IMR-90 (cell line): ENCODE data around the gene ZEB2. TPM values are rescaled to one million over a fixed set of nuclear protein-coding genes. Genes with fewer than 3 reads are reported as not detected.

Experiments
- ATAC-seq: fragments of 200-7000 bp; cut with Tn5 transposase; 2 replicates; pipeline ENCODE4 v1.9.1; 2020; ENCODE audit warnings: low read depth, mild to moderate bottlenecking, moderate library complexity
- BruUV-seq: library from RNA; stranded (reverse); fragments of 400-500 nt; replicated peaks from 2 replicates; lab custom pipeline; 2021; lab: Mats Ljungman, UMichigan
- CTCF ChIA-PET: fragments of 300-600 bp; formaldehyde crosslinking; extraction: SDS; loops from one replicate; lab custom pipeline; 2021; ENCODE audit warnings: antibody characterized with exemption; lab: Yijun Ruan, JAX
- POLR2A ChIA-PET: fragments of 300-600 bp; sonication (Branson Sonifier 250); formaldehyde crosslinking; loops from one replicate; lab custom pipeline; 2022; ENCODE audit warnings: antibody characterized with exemption; ENCODE audit not compliant: unreplicated experiment; lab: Charles Lee
- DNase-seq: peaks from one replicate; pipeline ENCODE4 v3.0.0; 2013
- H2AFZ ChIP-seq: replicated peaks from 2 replicates; pipeline ENCODE3; 2013; ENCODE audit warnings: low read length, mild to moderate bottlenecking; ENCODE audit not compliant: poor library complexity
- H2AK5ac ChIP-seq: 2 replicates; pipeline ENCODE4 v1.6.1; 2013; ENCODE audit warnings: low read depth, low read length, inconsistent platforms
- H2AK9ac ChIP-seq: replicated peaks from 2 replicates; pipeline ENCODE3; 2013; ENCODE audit warnings: mild to moderate bottlenecking, low read depth, low read length, moderate library complexity; ENCODE audit not compliant: poor library complexity
- H2BK120ac ChIP-seq: 2 replicates; pipeline ENCODE4 v1.6.1; 2013; ENCODE audit warnings: low read depth, low read length, inconsistent platforms
- H2BK15ac ChIP-seq: 3 replicates; pipeline ENCODE4 v1.6.1; 2013; ENCODE audit warnings: low read depth, low read length, inconsistent platforms
- H2BK20ac ChIP-seq: 2 replicates; pipeline ENCODE4 v1.6.1; 2013; ENCODE audit warnings: low read depth, mild to moderate bottlenecking, inconsistent platforms, low read length, moderate library complexity
- H2BK5ac ChIP-seq: 2 replicates; pipeline ENCODE4 v1.6.1; 2013; ENCODE audit warnings: mild to moderate bottlenecking, low read depth, low read length, inconsistent platforms; ENCODE audit not compliant: poor library complexity, severe bottlenecking
- H3K14ac ChIP-seq: replicated peaks from 2 replicates; pipeline ENCODE4 v1.6.1; 2013; ENCODE audit warnings: low read depth, low read length, inconsistent platforms
- H3K18ac ChIP-seq: 2 replicates; pipeline ENCODE4 v1.6.1; 2013; ENCODE audit warnings: low read depth, low read length, control low read depth
- H3K23ac ChIP-seq: 2 replicates; pipeline ENCODE4 v1.6.1; 2013; ENCODE audit warnings: low read depth, low read length, inconsistent platforms
- H3K27ac ChIP-seq: 2 replicates; pipeline ENCODE4 v1.5.1; 2013; ENCODE audit warnings: mild to moderate bottlenecking, control low read depth, low read length; ENCODE audit not compliant: insufficient read depth
- H3K27me3 ChIP-seq: 2 replicates; pipeline ENCODE4 v1.6.1; 2013; ENCODE audit warnings: low read length; ENCODE audit not compliant: control insufficient read depth, insufficient read depth
- H3K36me3 ChIP-seq: 2 replicates; pipeline ENCODE4 v1.6.1; 2013; ENCODE audit warnings: low read length, mixed read lengths; ENCODE audit not compliant: control insufficient read depth, insufficient read depth
- H3K4ac ChIP-seq: 2 replicates; pipeline ENCODE4 v1.6.1; 2013; ENCODE audit warnings: low read depth, low read length, inconsistent platforms
- H3K4me1 ChIP-seq: 2 replicates; pipeline ENCODE4 v1.6.1; 2013; ENCODE audit warnings: low read length, mixed read lengths; ENCODE audit not compliant: control insufficient read depth, insufficient read depth
- H3K4me2 ChIP-seq: 2 replicates; pipeline ENCODE4 v1.6.1; 2013; ENCODE audit warnings: low read depth, mild to moderate bottlenecking, control low read depth, low read length, moderate library complexity
- H3K4me3 ChIP-seq: 2 replicates; pipeline ENCODE4 v1.5.1; 2013; ENCODE audit warnings: low read depth, mild to moderate bottlenecking, control low read depth, low read length, moderate library complexity; ENCODE audit not compliant: insufficient read depth
- H3K56ac ChIP-seq: 2 replicates; pipeline ENCODE4 v1.6.1; 2013; ENCODE audit warnings: low read length, inconsistent platforms; ENCODE audit not compliant: insufficient read depth; ENCODE audit errors: extremely low read depth
- H3K79me1 ChIP-seq, 2 experiments: 2 replicates each; pipeline ENCODE4 v1.6.1; 2013; ENCODE audit warnings: low read length in 2 of 2, inconsistent platforms in 1 of 2, low read depth in 1 of 2
- H3K9ac ChIP-seq: 2 replicates; pipeline ENCODE4 v1.6.1; 2013; ENCODE audit warnings: low read depth, low read length, control low read depth
- H3K9me1 ChIP-seq: 2 replicates; pipeline ENCODE4 v1.6.1; 2013; ENCODE audit warnings: low read length, inconsistent platforms; ENCODE audit not compliant: insufficient read depth
- H3K9me3 ChIP-seq: 2 replicates; pipeline ENCODE4 v1.6.1; 2013; ENCODE audit warnings: low read length; ENCODE audit not compliant: control insufficient read depth, insufficient read depth
- H4K20me1 ChIP-seq: 2 replicates; pipeline ENCODE4 v1.6.1; 2013; ENCODE audit warnings: low read length, inconsistent platforms; ENCODE audit not compliant: insufficient read depth
- H4K5ac ChIP-seq: 2 replicates; pipeline ENCODE4 v1.6.1; 2013; ENCODE audit warnings: mild to moderate bottlenecking, low read depth, low read length, control low read depth
- H4K8ac ChIP-seq, 2 experiments: 2 replicates each; pipeline ENCODE4 v1.6.1; 2013; ENCODE audit warnings: low read depth in 2 of 2, low read length in 2 of 2, control low read depth in 1 of 2, inconsistent platforms in 1 of 2
- H4K91ac ChIP-seq: 2 replicates; pipeline ENCODE4 v1.6.1; 2013; ENCODE audit warnings: low read depth, low read length, inconsistent platforms; ENCODE audit not compliant: insufficient read depth
- MAFK ChIP-seq: IDR thresholded peaks from 2 replicates; pipeline ENCODE4 v1.6.1; 2012; ENCODE audit warnings: low read depth, low read length, improper control_type of control experiment
- POLR2A ChIP-seq: IDR thresholded peaks from 2 replicates; pipeline ENCODE4 v1.6.1; 2012; ENCODE audit warnings: mild to moderate bottlenecking, low read depth, low read length
- WGBS, 2 experiments: methylation state at CpG; one replicate each; pipeline versions ENCODE4 v1.1.5 to v1.1.7; 2013; ENCODE audit warnings: missing lambda C conversion rate in 2 of 2; ENCODE audit not compliant: insufficient read length in 1 of 2; ENCODE audit errors: extremely low coverage in 2 of 2; 5-methylcytosine and 5-hydroxymethylcytosine counted together
- dilution Hi-C: fragments of 300-500 bp; cut with HindIII; formaldehyde crosslinking; loops from one replicate; pipeline ENCODE4 v1.14.3; 2018; ENCODE audit warnings: low sequenced_read_pairs; ENCODE audit not compliant: unreplicated experiment
- in situ Hi-C: fragments of 300-500 bp; cut with MboI; formaldehyde crosslinking; loops from 3 replicates; pipeline ENCODE4 v1.14.3; 2019; ENCODE audit warnings: low sequenced_read_pairs, inconsistent platforms, mixed read lengths
- intact Hi-C: fragments of 100-400 bp; cut with micrococcal nuclease; formaldehyde crosslinking; loops from 2 replicates; pipeline ENCODE4 v1.10.0; 2022
- polyA plus RNA-seq, 3 experiments: library from polyadenylated mRNA; depleted of rRNA; stranded (reverse); fragments of >200 nt; gene quantifications; 2 replicates each; pipeline ENCODE4 v1.2.3, GENCODE V29; 2012; ENCODE audit warnings: low replicate concordance in 1 of 3
- total RNA-seq: library from RNA; depleted of rRNA; stranded (reverse); fragments of >200 nt; gene quantifications from 2 replicates; pipeline ENCODE4 v1.2.3, GENCODE V29; 2012
- TF ChIP-seq, protein P1 (sequence below): fragments of 150-350 bp; IDR thresholded peaks from 2 replicates; pipeline ENCODE4 v1.6.1; 2016; ENCODE audit warnings: low read depth, mild to moderate bottlenecking, low read length, moderate library complexity, borderline replicate concordance

The ZEB2 gene
- total and polyA plus RNA-seq, 2 of the 4 experiments (the other 2 are of a cell fraction): 22.4 to 50.9 TPM

DNA sequence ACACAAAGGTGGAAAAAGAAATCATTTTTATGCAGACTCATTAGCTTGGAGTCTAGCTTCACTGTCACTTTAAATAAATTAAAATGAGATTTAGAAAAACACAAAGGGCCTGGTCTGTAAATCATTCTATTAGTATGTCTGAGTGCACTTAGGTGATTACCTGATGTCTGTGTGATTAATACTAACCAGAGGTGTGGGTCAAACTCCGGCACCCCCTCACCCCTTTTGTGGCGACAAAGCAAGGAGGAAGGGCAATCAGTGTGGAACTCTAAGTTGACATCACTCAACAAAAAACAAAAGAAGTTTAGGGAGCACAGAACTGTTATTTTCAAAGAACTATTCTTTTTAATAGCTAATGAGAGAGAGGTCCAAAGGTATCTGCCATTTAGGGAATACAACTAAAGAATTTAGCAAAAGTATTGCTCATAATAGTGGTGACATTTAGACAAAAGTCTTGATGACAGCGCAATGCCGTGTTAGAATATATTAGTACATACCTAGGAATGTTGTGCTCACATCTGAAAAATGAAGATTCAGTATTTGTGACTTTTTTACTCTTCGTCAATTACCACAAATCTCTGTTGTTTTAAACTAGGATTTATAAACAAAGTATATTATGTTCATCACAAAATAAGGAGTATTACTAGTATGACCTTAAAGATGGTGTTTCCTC is 66.3 kb downstream of the ZEB2 start:
- Histone ChIP-seq H2AK9ac (no peak overlapping the region), H2BK20ac (peak overlapping the region; percentile 57; the same call in 1 of the 2 replicates), H2AFZ (no peak overlapping the region), H3K36me3 (peaks cover 1% of the 10 kb centered on the region; the same call in 1 of the 2 replicates), H3K4me1 (peaks cover 18% of the 10 kb centered on the region), H3K23ac (peak overlapping the region; percentile 76), H2BK120ac (peak overlapping the region; percentile 87), H4K91ac (peak overlapping the region; percentile 33; the same call in 1 of the 2 replicates), H3K9me3 (no peaks in the 10 kb centered on the region), H4K20me1 (no peaks in the 10 kb centered on the region), H2AK5ac (peak overlapping the region; percentile 72; the same call in 1 of the 2 replicates), H3K4me3 (no peak overlapping the region), H4K5ac (peak overlapping the region; percentile 79; the same call in 1 of the 2 replicates), H3K4me2 (peak overlapping the region; percentile 80), H3K79me1 (peaks cover 32 to 57% of the 10 kb centered on the region in 2 experiments), H3K9me1 (peaks cover 4% of the 10 kb centered on the region), H3K14ac (peak overlapping the region; percentile 71), H2BK15ac (peak overlapping the region; percentile 4; the same call in 1 of the 3 replicates), H3K9ac (peak overlapping the region; percentile 45; the same call in 1 of the 2 replicates), H3K27ac (peak overlapping the region; percentile 80), H3K27me3 (no peaks in the 10 kb centered on the region), H2BK5ac (peak overlapping the region; percentile 75), H3K56ac (peak overlapping the region; percentile 73; the same call in 1 of the 2 replicates), H4K8ac (peak overlapping the region; percentile 27 to 80; a peak in 3 of 4 replicates), H3K4ac (peak overlapping the region; percentile 88), H3K18ac (peak overlapping the region; percentile 91)
- dilution Hi-C loops (no loop called here), in situ Hi-C loops (no loop called here), intact Hi-C loops (loop anchor here (2.0 kb wide), 1 partner anchor 53 kb away; no protein-coding TSS in a partner anchor)
- POLR2A ChIA-PET: no interaction called here
- WGBS, 2 experiments: no CpG with 5 or more reads among the region's 5 CpGs
- no peak for ATAC-seq
- peak; percentile 50 for DNase-seq
- TF ChIP-seq POLR2A (no peak), MAFK (no peak)
- TF ChIP-seq, protein P1, sequence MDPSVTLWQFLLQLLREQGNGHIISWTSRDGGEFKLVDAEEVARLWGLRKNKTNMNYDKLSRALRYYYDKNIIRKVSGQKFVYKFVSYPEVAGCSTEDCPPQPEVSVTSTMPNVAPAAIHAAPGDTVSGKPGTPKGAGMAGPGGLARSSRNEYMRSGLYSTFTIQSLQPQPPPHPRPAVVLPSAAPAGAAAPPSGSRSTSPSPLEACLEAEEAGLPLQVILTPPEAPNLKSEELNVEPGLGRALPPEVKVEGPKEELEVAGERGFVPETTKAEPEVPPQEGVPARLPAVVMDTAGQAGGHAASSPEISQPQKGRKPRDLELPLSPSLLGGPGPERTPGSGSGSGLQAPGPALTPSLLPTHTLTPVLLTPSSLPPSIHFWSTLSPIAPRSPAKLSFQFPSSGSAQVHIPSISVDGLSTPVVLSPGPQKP: no peak
- CTCF ChIA-PET: interaction anchor here (0.6 to 1.6 kb wide), 4 partner anchors 9 to 1035 kb away, joined by 3 to 5 read pairs (median 4); no protein-coding TSS in a partner anchor
- BruUV-seq: no TSS peak
